K562 (cell line): ENCODE data around the gene PHKB. TPM values are rescaled to one million over a fixed set of nuclear protein-coding genes. Genes with fewer than 3 reads are reported as not detected.
A peak's percentile ranks its signal among the peaks of the same experiment; 100 is the strongest.

Experiments used
- ATAC-seq: fragments of 200-7000 bp; cut with Tn5 transposase; 3 replicates; pipeline ENCODE4 v1.9.1; 2020; ENCODE audit warnings: moderate library complexity
- BruUV-seq: library from RNA; stranded (reverse); fragments of 400-500 nt; replicated peaks from 2 replicates; lab custom pipeline; 2021; lab: Mats Ljungman, UMichigan
- CTCF ChIA-PET: fragments of 300-600 bp; formaldehyde crosslinking; extraction: SDS; loops from one replicate; lab custom pipeline; 2021; ENCODE audit warnings: low intra/inter-chr PET ratio; lab: Yijun Ruan, JAX
- POLR2A ChIA-PET: fragments of 300-600, 350-650 bp; sonication (Branson Sonifier 250); formaldehyde crosslinking; extraction: SDS; loops from one replicate; lab custom pipeline; 2021; ENCODE audit warnings: antibody characterized with exemption, inconsistent platforms; lab: Yijun Ruan, JAX
- DNase-seq, 4 experiments: peaks; one replicate each; pipeline versions ENCODE4 v3.0.0 to v3.0.0-alpha.2; 2011 to 2018; ENCODE audit warnings: low spot score in 3 of 4, mixed read lengths in 3 of 4; ENCODE audit errors: extremely low read depth in 1 of 4
- FAIRE-seq: peaks from 2 replicates; lab custom pipeline; 2011; peaks lifted over from hg19 to GRCh38; lab: Jason Lieb, UNC
- H2AFZ ChIP-seq: 2 replicates; pipeline ENCODE4 v1.6.0; 2011; ENCODE audit warnings: low read depth, low read length, control low read depth, inconsistent platforms
- H3K27ac ChIP-seq: fragments of 200-600 bp; 3 replicates; pipeline ENCODE4 v1.8.0; 2011; ENCODE audit warnings: low read depth, mild to moderate bottlenecking, control low read depth, inconsistent platforms, low read length, moderate library complexity, mixed read lengths; ENCODE audit errors: extremely low read depth
- H3K27me3 ChIP-seq, 2 experiments: fragments of 300-600 bp in 1 of 2; 2 replicates in 1 of 2; 3 replicates in 1 of 2; pipeline versions ENCODE4 v1.6.0 to v1.8.0; 2011; ENCODE audit warnings: inconsistent platforms in 2 of 2, low read length in 2 of 2, mild to moderate bottlenecking in 1 of 2, mixed read lengths in 1 of 2, moderate library complexity in 1 of 2; ENCODE audit not compliant: control insufficient read depth in 2 of 2, insufficient read depth in 2 of 2
- H3K36me3 ChIP-seq: fragments of 300-600 bp; 3 replicates; pipeline ENCODE4 v1.8.0; 2011; ENCODE audit warnings: mild to moderate bottlenecking, low read length, inconsistent platforms; ENCODE audit not compliant: control insufficient read depth, insufficient read depth
- H3K4me1 ChIP-seq, 2 experiments: fragments of 200-600 bp in 1 of 2; replicated peaks in 1 of 2; 2 replicates in 1 of 2; 3 replicates in 1 of 2; pipeline versions ENCODE4 v1.5.1 to v1.8.0; 2011; ENCODE audit warnings: inconsistent platforms in 2 of 2, low read length in 2 of 2, mild to moderate bottlenecking in 1 of 2, mixed read lengths in 1 of 2, moderate library complexity in 1 of 2; ENCODE audit not compliant: control insufficient read depth in 2 of 2, insufficient read depth in 2 of 2
- H3K4me2 ChIP-seq: 2 replicates; pipeline ENCODE4 v1.6.1; 2011; ENCODE audit warnings: low read length, control low read depth, inconsistent platforms, mixed read lengths; ENCODE audit not compliant: insufficient read depth
- H3K4me3 ChIP-seq: fragments of 200-600 bp; sonication (generic), shearing (Covaris generic); 2 replicates; pipeline ENCODE4 v1.5.1; 2016; ENCODE audit warnings: control low read depth, inconsistent platforms
- H3K79me2 ChIP-seq: fragments of 200-600 bp; 3 replicates; pipeline ENCODE4 v1.8.0; 2011; ENCODE audit warnings: low read length, inconsistent platforms; ENCODE audit not compliant: control insufficient read depth, insufficient read depth
- H3K9ac ChIP-seq, 2 experiments: 2 replicates each; pipeline versions ENCODE4 v1.6.0 to v1.6.1; 2011; ENCODE audit warnings: low read depth in 2 of 2, low read length in 2 of 2, control low read depth in 1 of 2, inconsistent platforms in 1 of 2, mild to moderate bottlenecking in 1 of 2, mixed read lengths in 1 of 2; ENCODE audit not compliant: insufficient read depth in 1 of 2
- H3K9me1 ChIP-seq: one replicate; pipeline ENCODE4 v1.6.0; 2011; ENCODE audit warnings: inconsistent platforms, mild to moderate bottlenecking, low read length, moderate library complexity; ENCODE audit not compliant: control insufficient read depth, insufficient read depth
- H3K9me3 ChIP-seq: replicated peaks from 2 replicates; pipeline ENCODE4 v1.5.1; 2011; ENCODE audit warnings: low read depth, low read length, inconsistent platforms; ENCODE audit not compliant: control insufficient read depth, insufficient read depth
- H4K20me1 ChIP-seq: replicated peaks from 2 replicates; pipeline ENCODE4 v1.6.1; 2011; ENCODE audit warnings: low read length, inconsistent platforms, mixed read lengths; ENCODE audit not compliant: control insufficient read depth, insufficient read depth
- BRD9 ChIP-seq: fragments of 450-650 bp; IDR thresholded peaks from 2 replicates; pipeline ENCODE4 v1.6.1; 2018; ENCODE audit warnings: low read depth; ENCODE audit not compliant: partially characterized antibody
- ETS2 ChIP-seq: IDR thresholded peaks from 2 replicates; pipeline ENCODE4 v1.6.1; 2016; ENCODE audit warnings: borderline replicate concordance, missing genetic modification characterization, mild to moderate bottlenecking, moderate library complexity, missing compliant biosample characterization; ENCODE audit not compliant: poor library complexity, severe bottlenecking
- FOXP1 ChIP-seq: sonication (generic); formaldehyde crosslinking; IDR thresholded peaks from 2 replicates; pipeline ENCODE4 v1.8.0; 2022; ENCODE audit warnings: mild to moderate bottlenecking, missing genetic modification reagents
- MBD2 ChIP-seq: sonication (generic); IDR thresholded peaks from 2 replicates; pipeline ENCODE4 v1.6.1; 2016; ENCODE audit warnings: low read depth, borderline replicate concordance
- MEF2D ChIP-seq: conservative IDR thresholded peaks from 2 replicates; pipeline ENCODE4 v1.6.1; 2016; ENCODE audit warnings: low read depth, missing genetic modification characterization, missing compliant biosample characterization
- NFATC3 ChIP-seq: fragments of 450-650 bp; IDR thresholded peaks from 2 replicates; pipeline ENCODE4 v1.6.1; 2017; ENCODE audit warnings: mild to moderate bottlenecking
- NFXL1 ChIP-seq: fragments of 450-650 bp; formaldehyde crosslinking; IDR thresholded peaks from 2 replicates; pipeline ENCODE4 v1.4.0; 2021; ENCODE audit warnings: mild to moderate bottlenecking
- SPI1 ChIP-seq: IDR thresholded peaks from 2 replicates; pipeline ENCODE4 v1.6.1; 2011; ENCODE audit warnings: low read depth, low read length, control low read depth, borderline replicate concordance
- TAL1 ChIP-seq: fragments of 450-650 bp; IDR thresholded peaks from 2 replicates; pipeline ENCODE4 v1.6.1; 2016; ENCODE audit warnings: mild to moderate bottlenecking
- TEAD1 ChIP-seq, 2 experiments: fragments of 450-650 bp in 1 of 2; sonication (generic) in 1 of 2; formaldehyde crosslinking; IDR thresholded peaks; 2 replicates each; pipeline versions ENCODE4 v1.4.0 to v1.8.0; 2020 to 2022; ENCODE audit warnings: mild to moderate bottlenecking in 2 of 2, missing genetic modification reagents in 1 of 2
- ZNF699 ChIP-seq: fragments of 250-450 bp; sonication (Bioruptor Pico); IDR thresholded peaks from 2 replicates; pipeline ENCODE4 v1.8.0; 2021; ENCODE audit warnings: mild to moderate bottlenecking, moderate library complexity; ENCODE audit not compliant: insufficient replicate concordance
- WGBS: fragments of 100-300 bp; shearing (Covaris generic); methylation state at CpG from one replicate; pipeline ENCODE4 v1.1.6; 2016; ENCODE audit warnings: low coverage, mixed read lengths; ENCODE audit not compliant: insufficient coverage; ENCODE audit errors: missing lambda C conversion rate; 5-methylcytosine and 5-hydroxymethylcytosine counted together
- in situ Hi-C: fragments of 300-500 bp; cut with MboI; formaldehyde crosslinking; loops from 4 replicates; pipeline ENCODE4 v1.15.0; 2018; ENCODE audit warnings: inconsistent platforms, mixed read lengths
- intact Hi-C: fragments of 100-400 bp; cut with micrococcal nuclease; formaldehyde crosslinking; loops from 2 replicates; pipeline ENCODE4 v1.14.2; 2022
- polyA plus RNA-seq, 8 experiments: library from polyadenylated mRNA; depleted of rRNA in 4 of 8; stranded (reverse) in 5 of 8; unstranded in 3 of 8; fragments of >200 nt; fragmentation: Nextera tagmentation in 2 of 8; fragmentation: Illumina TruSeq in 1 of 8; extraction: Ambion mirVana in 2 of 8; extraction: Trizol in 1 of 8; gene quantifications; 2 replicates each; pipeline versions ENCODE4 v1.2.1 to v1.2.3, GENCODE V29; 2011 to 2014; ENCODE audit warnings: inconsistent platforms in 1 of 8, missing spikeins in 1 of 8
- total RNA-seq, 7 experiments: library from RNA; depleted of rRNA in 6 of 7; stranded (reverse); fragments of >200 nt in 6 of 7; fragmentation: Illumina TruSeq in 2 of 7; extraction: Trizol in 2 of 7; gene quantifications; 2 replicates each; pipeline versions ENCODE4 v1.2.1 to v1.2.3, GENCODE V29; 2011 to 2021; ENCODE audit warnings: low replicate concordance in 1 of 7
- TF ChIP-seq, protein P1 (sequence below): fragments of 450-650 bp; IDR thresholded peaks from 2 replicates; pipeline ENCODE4 v1.7.1; 2018; ENCODE audit warnings: mild to moderate bottlenecking, low read depth; ENCODE audit not compliant: partially characterized antibody

The PHKB gene
- total and polyA plus RNA-seq, 9 of the 15 experiments (the other 6 are each of a cell fraction or from before 2014, with no cell fraction given): 24.7 to 92.3 (median 67.0) TPM

DNA sequence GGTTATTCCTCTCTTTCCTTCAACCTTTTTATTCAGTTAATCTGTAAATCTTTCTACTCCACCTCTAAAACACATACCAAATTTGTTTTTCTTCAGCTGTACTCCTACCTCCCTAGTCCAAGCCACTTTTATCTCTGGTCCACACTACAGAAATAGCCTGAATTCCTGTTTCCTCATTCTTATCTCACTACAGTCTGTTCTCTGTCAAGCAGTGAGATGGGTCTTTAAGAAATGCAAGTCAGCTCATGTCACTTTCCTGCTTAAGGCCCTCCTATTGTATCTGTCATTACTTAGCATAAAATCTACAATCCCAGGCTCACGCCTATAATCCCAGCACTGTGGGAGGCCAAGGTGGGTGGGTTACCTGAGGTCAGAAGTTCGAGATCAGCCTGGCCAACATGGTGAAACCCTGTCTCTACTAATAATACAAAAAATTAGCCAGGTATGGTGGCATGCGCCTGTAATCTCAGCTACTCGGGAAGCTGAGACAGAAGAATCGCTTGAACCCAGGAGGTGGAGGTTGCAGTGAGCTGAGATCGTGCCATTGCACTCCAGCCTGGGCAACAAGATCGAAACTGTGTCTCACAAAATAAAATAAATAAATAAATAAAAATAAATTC lies 7.0 kb downstream of the PHKB start (continued):
- TF ChIP-seq TAL1: peak; percentile 93
- TF ChIP-seq, protein P1, sequence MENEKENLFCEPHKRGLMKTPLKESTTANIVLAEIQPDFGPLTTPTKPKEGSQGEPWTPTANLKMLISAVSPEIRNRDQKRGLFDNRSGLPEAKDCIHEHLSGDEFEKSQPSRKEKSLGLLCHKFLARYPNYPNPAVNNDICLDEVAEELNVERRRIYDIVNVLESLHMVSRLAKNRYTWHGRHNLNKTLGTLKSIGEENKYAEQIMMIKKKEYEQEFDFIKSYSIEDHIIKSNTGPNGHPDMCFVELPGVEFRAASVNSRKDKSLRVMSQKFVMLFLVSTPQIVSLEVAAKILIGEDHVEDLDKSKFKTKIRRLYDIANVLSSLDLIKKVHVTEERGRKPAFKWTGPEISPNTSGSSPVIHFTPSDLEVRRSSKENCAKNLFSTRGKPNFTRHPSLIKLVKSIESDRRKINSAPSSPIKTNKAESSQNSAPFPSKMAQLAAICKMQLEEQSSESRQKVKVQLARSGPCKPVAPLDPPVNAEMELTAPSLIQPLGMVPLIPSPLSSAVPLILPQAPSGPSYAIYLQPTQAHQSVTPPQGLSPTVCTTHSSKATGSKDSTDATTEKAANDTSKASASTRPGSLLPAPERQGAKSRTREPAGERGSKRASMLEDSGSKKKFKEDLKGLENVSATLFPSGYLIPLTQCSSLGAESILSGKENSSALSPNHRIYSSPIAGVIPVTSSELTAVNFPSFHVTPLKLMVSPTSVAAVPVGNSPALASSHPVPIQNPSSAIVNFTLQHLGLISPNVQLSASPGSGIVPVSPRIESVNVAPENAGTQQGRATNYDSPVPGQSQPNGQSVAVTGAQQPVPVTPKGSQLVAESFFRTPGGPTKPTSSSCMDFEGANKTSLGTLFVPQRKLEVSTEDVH: peak; percentile 69
- peak; percentile 66 for TF ChIP-seq BRD9
- TF ChIP-seq SPI1: peak; percentile 65
- TF ChIP-seq NFATC3: peak; percentile 65; the same call in 1 of the 2 replicates
- peak; percentile 92 for TF ChIP-seq MEF2D

DNA sequence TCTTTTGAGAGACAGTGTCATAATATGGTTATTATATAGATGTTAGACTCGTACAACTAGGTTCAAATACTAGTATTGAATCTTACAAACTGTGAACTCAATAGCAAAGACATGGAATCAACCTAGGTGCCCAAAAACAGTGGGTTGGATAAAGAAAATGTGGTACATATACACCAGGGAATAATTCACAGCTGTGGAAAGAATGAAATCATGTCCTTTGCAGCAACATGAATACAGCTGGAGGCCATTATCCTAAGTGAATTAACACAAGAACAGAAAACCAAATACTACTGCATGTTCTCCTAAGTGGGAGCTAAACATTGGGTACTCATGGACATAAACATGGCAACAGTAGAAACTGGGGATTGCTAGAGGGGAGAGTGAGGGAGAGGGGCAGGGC lies 8.1 kb downstream of the PHKB start:
- Histone ChIP-seq H3K9me3 (no peaks in the 10 kb centered on the region), H2AFZ (no peak overlapping the region), H3K4me3 (no peak overlapping the region), H4K20me1 (no peaks in the 10 kb centered on the region), H3K27ac (no peak overlapping the region; the same call in 2 of the 3 replicates), H3K79me2 (peaks cover 99% of the 10 kb centered on the region), H3K9ac (no peak overlapping the region), H3K36me3 (peaks cover 45% of the 10 kb centered on the region; the same call in 2 of the 3 replicates), H3K4me2 (no peak overlapping the region), H3K4me1 (peaks cover 0 to 32% of the 10 kb centered on the region in 2 experiments; a peak in 4 of 5 replicates), H3K9me1 (no peaks in the 10 kb centered on the region), H3K27me3 (no peaks in the 10 kb centered on the region)
- in situ Hi-C loops: no loop called here
- DNase-seq: no peak
- ChIA-PET CTCF (no interaction called here), POLR2A (interaction anchor here (0.9 to 1.7 kb wide), 2 partner anchors 12 to 24 kb away, joined by 3 to 6 read pairs; no protein-coding TSS in a partner anchor)
- no peak for ATAC-seq
- FAIRE-seq: no peak
- BruUV-seq: no TSS peak
- intact Hi-C loops: loop anchor here (5.0 to 10.0 kb wide), 3 partner anchors 48 to 214 kb away; no protein-coding TSS in a partner anchor
- WGBS: 81% methylated on average over 1 of the region's 1 CpG
- TF ChIP-seq ZNF699 (CRISPR knock-in tag): no peak
- TF ChIP-seq NFXL1 (CRISPR knock-in tag): no peak
- no peak for TF ChIP-seq FOXP1 (CRISPR knock-in tag)
- TF ChIP-seq MBD2: no peak
- TF ChIP-seq TEAD1 (CRISPR knock-in tag; IDR thresholded peaks at IDR 0.05): no peak
- no peak for TF ChIP-seq ETS2
